ENCODE data around the gene CRACDL. TPM values are rescaled to one million over a fixed set of nuclear protein-coding genes. Genes with fewer than 3 reads are reported as not detected.

The CRACDL gene
- total and polyA plus RNA-seq, 12 donors = 1.2 to 7.9 (median 3.2) TPM

DNA sequence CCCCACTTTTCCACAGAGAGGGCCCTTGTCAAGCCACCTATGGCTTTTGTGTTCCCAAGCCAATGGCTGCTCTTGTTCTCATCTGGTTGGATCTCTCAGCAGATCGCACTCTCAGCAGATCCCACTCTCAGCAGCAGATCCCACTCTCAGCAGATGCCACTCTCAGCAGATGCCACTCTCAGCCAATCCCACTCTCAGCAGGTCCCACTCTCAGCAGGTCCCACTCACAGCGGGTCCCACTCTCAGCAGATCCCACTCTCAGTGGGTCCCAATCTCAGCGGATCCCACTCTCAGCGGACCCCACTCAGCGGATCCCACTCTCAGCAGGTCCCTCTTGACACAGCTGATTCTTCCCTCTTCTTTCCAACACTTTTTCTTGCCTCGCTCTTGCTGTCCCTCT lies 145.8 kb downstream of the CRACDL start:
- Histone ChIP-seq H3K9me3 (no peaks in the 10 kb centered on the region), H3K4me1 (peaks cover 0 to 14% (median 0%) of the 10 kb centered on the region in 9 donors), H3K4me3 (no peak overlapping the region), H3K27me3 (no peaks in the 10 kb centered on the region), H3K36me3 (peaks cover 0 to 17% (median 0%) of the 10 kb centered on the region in 9 donors), H3K27ac (no peak overlapping the region)
- 97 to 98% methylated on average over 6 of the region's 6 CpGs for WGBS, 2 donors
- DNase-seq = no peak
- no peak for ATAC-seq
- TF ChIP-seq, protein P1, sequence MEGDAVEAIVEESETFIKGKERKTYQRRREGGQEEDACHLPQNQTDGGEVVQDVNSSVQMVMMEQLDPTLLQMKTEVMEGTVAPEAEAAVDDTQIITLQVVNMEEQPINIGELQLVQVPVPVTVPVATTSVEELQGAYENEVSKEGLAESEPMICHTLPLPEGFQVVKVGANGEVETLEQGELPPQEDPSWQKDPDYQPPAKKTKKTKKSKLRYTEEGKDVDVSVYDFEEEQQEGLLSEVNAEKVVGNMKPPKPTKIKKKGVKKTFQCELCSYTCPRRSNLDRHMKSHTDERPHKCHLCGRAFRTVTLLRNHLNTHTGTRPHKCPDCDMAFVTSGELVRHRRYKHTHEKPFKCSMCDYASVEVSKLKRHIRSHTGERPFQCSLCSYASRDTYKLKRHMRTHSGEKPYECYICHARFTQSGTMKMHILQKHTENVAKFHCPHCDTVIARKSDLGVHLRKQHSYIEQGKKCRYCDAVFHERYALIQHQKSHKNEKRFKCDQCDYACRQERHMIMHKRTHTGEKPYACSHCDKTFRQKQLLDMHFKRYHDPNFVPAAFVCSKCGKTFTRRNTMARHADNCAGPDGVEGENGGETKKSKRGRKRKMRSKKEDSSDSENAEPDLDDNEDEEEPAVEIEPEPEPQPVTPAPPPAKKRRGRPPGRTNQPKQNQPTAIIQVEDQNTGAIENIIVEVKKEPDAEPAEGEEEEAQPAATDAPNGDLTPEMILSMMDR (IDR thresholded peaks at IDR 0.05) = no peak
- intact Hi-C loops (cut with DNase I) = no loop called here

DNA sequence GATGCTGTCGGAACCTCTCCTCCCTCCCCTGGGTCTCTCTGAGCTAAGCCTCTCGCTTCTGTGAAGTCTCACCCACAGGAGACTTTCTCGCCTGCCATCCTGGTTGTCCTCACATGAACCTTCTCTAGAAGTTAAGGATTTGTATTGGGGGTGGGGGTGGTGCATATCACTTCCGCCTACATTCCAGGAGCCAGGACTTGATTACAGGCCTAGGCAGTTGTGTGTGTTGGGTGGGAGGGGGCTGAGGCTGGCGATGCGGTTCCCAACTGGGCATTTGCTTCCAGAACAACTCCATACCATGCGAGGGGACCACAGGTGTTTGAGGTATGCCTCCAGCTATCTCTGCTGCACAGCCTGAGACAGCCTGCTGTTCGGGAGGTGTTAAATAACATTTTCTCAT lies 148.3 kb downstream of the CRACDL start:
- H3K4me1 ChIP-seq = no peaks in the 10 kb centered on the region
- no peak overlapping the region for H3K4me3 ChIP-seq
- ATAC-seq = no peak
- intact Hi-C loops (cut with DNase I) = no loop called here
- TF ChIP-seq, protein P1 (IDR thresholded peaks at IDR 0.05) = no peak
- H3K27me3 ChIP-seq = no peaks in the 10 kb centered on the region
- 71 to 82% methylated on average over 8 of the region's 8 CpGs for WGBS, 2 donors
- H3K27ac ChIP-seq = no peak overlapping the region
- peaks cover 0 to 12% (median 1%) of the 10 kb centered on the region in 11 donors for H3K9me3 ChIP-seq
- peaks cover 0 to 5% (median 0%) of the 10 kb centered on the region in 9 donors for H3K36me3 ChIP-seq
- no peak for DNase-seq

DNA sequence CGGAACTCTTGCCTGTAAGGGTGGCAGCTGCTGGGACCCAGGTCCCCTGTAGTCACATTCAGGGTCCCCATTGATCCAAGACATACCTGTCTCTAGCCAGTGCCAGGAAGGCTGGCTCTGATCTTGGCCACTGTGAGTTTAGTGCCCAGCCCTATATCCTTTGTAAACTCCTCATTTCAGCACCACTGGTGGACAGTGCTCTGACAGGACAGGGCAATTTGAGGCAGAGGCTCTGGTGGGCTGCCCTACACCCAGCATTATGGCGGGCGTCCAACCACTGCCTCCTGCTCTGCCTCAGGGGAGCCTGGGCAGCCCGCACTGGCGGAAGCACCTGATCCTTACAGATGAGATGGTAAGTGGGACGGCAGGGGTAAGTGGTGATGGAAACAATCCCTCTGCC lies 149.8 kb downstream of the CRACDL start:
- H3K4me3 ChIP-seq = no peak overlapping the region
- no peaks in the 10 kb centered on the region for H3K27me3 ChIP-seq
- no peak for ATAC-seq
- intact Hi-C loops (cut with DNase I) = no loop called here
- peaks cover 0 to 27% (median 12%) of the 10 kb centered on the region in 11 donors for H3K9me3 ChIP-seq
- TF ChIP-seq, protein P1 (IDR thresholded peaks at IDR 0.05) = no peak
- 85 to 91% methylated on average over 6 of the region's 6 CpGs for WGBS, 2 donors
- H3K4me1 ChIP-seq = no peaks in the 10 kb centered on the region
- no peak overlapping the region for H3K27ac ChIP-seq
- no peaks in the 10 kb centered on the region for H3K36me3 ChIP-seq
- DNase-seq = no peak

DNA sequence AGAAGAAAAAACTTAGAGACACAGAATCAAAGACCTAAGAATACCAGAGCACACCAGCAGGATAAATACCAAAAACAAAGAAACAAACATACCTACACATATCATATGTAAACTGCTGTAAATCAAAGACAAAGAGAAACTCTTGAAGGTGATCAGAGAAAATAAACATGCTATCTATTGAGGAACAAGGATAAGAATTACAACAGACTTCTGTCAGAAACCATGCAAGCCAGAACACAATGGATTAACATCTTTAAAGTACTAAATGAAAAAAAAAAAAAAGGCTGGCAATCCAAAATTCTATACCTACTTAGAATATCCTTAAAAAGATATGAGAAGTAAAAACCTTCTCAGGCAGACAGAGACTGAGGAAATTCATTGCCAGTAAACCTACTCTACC lies 153.5 kb downstream of the CRACDL start:
- TF ChIP-seq, protein P1 (IDR thresholded peaks at IDR 0.05) = no peak
- no peak overlapping the region for H3K27ac ChIP-seq
- no peak overlapping the region for H3K4me3 ChIP-seq
- no peaks in the 10 kb centered on the region for H3K27me3 ChIP-seq
- H3K4me1 ChIP-seq = no peaks in the 10 kb centered on the region
- no peak for DNase-seq
- intact Hi-C loops (cut with DNase I) = no loop called here
- ATAC-seq = no peak
- peaks cover 0 to 31% (median 12%) of the 10 kb centered on the region in 11 donors for H3K9me3 ChIP-seq
- H3K36me3 ChIP-seq = no peaks in the 10 kb centered on the region

Measured in heart right ventricle (tissue), 16 donors.